ENCODE data around the gene LCN12.

LCN12 gene

GRCh38 chr9:136957461-136957860, 5.4 kb downstream of the LCN12 start:
- DNase-seq (ENCODE audit: low spot score) = no peak
- FAIRE-seq = no peak

- DNase-seq (ENCODE audit: low spot score) = no peak
- FAIRE-seq = no peak
Observed at GRCh38 chr9:136957901-136958300, 5.8 kb downstream of the LCN12 start.

- FAIRE-seq (no peak), DNase-seq (ENCODE audit: low spot score) (no peak)
Observed at GRCh38 chr9:136958473-136958872, 6.4 kb downstream of the LCN12 start.

DNA sequence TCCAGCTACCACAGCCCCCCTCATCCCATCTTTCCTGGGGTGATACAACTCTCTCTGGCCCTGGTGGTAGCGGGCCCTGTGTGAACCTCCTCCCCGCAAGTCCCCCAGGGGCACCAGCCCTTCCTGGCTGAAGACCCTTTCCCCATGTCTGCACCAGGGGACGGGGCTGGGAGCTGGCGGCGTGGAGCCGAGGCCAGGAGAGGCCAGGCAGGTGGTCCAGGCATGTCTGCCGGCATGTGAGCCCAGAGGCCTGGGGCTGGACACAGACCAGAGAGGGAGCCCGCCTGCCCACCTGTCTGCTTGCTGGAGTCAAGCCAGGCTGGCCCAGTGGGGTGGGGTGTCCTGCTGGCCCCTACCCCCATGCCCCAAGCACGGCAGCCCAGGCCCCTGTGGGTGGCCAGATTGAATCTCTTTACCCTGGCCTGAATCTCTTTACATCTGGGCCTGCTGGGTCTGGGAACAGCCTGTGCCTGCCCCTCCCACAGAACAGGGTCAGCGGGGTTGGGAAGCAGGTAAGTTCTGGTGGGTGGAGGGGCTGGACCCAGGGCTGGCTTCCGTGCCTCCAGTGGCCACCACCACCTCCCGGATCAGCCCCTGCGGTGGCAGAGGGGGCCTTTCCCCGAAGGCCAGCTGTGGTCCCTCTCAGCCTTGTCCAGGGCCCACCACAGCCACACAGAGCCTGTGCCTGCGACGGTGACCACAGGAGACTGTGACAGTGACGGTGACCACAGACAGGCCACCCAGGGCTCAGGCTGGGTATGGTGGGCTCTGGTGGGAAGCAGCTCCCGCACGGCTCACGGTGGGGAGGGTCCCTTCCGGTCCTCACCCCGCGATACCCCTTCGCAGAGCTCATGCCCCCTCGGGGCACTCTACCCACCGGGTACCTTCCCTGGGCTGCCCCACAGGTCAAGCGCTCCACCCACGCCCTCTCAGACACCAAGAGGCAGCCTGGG, 7.1 kb downstream of the LCN12 start:
- no peak for DNase-seq (ENCODE audit: low spot score)
- no peak for FAIRE-seq

DNA sequence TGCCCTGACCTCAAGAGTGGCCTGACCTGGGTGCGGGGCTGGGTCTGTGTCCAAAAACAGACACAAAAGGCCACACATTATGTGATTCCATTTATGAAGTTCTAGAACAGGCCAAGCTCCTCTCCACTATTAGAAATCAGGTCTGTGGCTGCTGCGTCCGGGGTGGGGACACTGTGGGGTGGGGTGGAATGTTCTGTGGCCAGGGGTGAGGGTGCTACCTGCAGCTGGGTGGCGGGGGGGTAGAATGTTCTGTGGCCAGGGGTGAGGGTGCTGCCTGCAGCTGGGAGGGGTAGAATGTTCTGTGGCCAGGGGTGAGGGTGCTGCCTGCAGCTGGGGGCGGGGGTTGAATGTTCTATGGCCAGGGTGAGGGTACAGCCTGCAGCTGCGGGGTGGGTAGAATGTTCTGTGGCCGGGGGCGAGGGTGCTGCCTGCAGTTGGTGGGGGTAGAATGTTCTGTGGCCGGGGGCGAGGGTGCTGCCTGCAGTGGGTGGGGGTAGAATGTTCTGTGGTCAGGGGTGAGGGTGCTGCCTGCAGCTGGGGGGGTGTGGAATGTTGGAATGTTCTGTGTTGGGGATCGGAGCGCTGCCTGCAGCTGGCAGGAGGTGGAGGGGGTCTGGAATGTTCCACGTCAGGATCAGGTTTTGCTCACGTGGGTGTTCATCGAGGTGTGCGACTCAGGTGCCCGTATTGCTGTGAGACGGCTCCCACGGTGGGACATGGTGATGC, 8.3 kb downstream of the LCN12 start:
- DNase-seq (ENCODE audit: low spot score) (no peak), FAIRE-seq (no peak)

DNA sequence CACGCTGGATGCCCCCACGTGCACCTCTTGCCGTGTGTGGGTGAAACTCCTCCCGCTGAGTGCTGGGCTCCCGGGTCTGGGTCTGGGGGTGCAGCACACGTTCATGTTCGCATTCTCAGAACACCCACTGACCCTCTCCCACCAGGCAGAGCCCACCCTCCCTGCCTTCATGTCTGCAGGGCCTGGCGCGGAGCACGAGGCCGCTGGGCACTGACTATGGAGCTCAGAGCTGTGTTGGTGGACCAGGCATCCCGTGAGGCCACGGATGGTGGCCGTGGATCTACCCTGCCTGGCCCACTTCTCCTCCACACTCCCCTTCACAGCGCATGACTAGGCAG, 8.8 kb downstream of the LCN12 start:
- DNase-seq (ENCODE audit: low spot score) (no peak), FAIRE-seq (no peak)

GRCh38 chr9:136961279-136962065, 9.4 kb downstream of the LCN12 start:
- FAIRE-seq (no peak), DNase-seq (ENCODE audit: low spot score) (no peak)

GRCh38 chr9:136962163-136962562, 10.1 kb downstream of the LCN12 start:
- FAIRE-seq (no peak), DNase-seq (ENCODE audit: low spot score) (no peak)

DNA sequence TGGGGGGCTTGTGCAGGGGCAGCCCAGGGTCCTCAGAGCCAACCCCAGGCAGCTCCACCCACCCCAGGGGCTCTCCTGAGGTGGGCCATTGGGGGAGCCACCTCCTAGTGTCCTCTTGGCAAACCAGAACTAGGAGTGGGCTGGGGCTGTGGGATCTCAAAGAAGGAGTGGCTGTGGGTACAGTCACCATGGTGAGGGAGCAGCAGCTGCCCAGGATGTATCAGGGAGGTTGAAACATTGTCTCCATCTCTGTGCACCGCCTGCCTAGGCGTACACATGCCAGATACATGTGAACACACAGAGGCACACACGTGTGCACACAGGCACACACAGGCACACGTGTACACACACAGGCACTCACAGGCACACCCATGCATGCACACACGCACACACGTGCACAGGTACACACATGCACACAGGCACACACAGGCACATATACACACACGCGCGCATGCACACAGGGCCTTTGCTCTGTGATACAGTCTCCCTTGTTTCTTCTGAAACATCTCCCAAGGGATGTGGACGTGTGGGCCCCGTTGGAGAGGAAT, 10.7 kb downstream of the LCN12 start:
- DNase-seq (ENCODE audit: low spot score) (no peak), FAIRE-seq (no peak)

DNA sequence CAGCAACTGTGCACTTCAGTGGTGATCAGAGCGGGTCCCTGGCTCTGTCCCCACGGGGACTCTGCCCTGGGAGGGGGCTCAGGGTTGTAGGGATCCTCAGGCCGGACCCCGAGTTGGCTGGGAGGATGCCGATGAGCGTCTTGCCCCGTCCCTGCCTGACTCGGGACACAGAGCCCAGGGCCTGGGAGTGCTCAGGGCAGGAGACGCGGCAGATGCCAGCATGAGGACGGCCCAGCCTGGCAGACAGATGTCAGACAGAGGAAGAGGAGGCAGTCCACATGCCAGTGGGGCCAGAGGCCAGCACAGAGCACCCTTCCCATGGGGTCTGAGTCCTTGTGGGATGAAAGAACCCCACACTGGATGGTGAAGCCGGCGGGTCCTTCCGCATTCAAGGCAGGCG, 11.3 kb downstream of the LCN12 start:
- DNase-seq (ENCODE audit: low spot score) (no peak), FAIRE-seq (no peak)

DNA sequence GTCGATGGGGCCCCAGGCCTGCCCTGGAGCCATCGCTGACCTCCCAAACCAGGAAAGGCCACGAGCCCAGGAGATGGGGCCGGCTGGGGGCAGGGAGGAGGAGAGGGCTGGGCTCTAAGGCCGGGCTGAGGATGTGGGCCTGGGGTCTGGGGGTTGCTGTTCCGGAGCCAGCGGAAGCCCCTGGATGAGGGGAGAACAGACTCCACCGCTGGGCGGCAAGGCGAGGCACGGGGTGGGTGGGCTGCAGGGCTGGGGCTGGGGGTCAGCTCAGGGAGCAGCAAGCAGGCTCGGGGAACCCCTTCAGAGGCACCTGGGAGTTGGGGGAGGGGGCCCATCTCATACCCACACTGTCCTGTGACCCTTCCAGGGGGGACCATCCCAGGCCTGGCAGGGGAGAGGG, 11.7 kb downstream of the LCN12 start:
- no peak for DNase-seq (ENCODE audit: low spot score)
- no peak for FAIRE-seq

GRCh38 chr9:136964171-136964689, 12.2 kb downstream of the LCN12 start:
- FAIRE-seq (no peak), DNase-seq (ENCODE audit: low spot score) (no peak)

- DNase-seq (ENCODE audit: low spot score) (no peak), FAIRE-seq (no peak)
Observed at GRCh38 chr9:136964833-136965422, 12.9 kb downstream of the LCN12 start.

DNA sequence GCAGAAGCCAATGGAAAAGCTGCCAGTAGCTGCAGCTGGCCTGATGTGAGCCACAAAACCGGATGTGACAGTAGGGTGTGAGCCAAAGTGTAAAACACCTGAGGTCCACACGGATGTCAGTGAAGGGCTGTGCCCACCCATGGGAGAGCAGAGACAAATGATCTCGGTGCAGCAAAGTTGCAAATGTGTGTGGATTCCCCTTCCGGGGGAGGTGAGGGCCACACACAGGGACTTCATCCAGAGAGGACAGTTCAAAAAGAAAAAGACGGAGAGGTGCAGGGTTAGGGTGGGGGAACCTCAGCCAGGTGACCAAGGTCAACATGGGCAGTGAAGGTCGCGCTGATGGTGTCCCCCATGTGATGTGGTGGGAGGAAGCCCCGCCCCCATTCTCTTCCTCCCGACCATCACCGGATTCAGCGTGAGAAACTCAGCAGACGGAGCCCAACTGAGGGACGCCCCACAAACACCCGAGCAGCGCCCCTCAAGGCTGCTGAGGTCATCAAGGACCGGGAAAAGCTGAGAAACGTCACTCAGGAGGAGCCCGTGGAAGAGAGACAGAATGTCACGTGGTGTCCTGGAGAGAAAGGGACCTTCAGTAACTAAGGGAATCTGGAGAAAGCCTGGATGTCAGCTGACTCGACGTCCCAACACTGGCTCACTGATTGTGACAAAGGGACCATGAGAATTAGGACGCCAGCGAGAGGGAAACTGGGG, 13.9 kb downstream of the LCN12 start:
- FAIRE-seq (no peak), DNase-seq (ENCODE audit: low spot score) (no peak)

DNA sequence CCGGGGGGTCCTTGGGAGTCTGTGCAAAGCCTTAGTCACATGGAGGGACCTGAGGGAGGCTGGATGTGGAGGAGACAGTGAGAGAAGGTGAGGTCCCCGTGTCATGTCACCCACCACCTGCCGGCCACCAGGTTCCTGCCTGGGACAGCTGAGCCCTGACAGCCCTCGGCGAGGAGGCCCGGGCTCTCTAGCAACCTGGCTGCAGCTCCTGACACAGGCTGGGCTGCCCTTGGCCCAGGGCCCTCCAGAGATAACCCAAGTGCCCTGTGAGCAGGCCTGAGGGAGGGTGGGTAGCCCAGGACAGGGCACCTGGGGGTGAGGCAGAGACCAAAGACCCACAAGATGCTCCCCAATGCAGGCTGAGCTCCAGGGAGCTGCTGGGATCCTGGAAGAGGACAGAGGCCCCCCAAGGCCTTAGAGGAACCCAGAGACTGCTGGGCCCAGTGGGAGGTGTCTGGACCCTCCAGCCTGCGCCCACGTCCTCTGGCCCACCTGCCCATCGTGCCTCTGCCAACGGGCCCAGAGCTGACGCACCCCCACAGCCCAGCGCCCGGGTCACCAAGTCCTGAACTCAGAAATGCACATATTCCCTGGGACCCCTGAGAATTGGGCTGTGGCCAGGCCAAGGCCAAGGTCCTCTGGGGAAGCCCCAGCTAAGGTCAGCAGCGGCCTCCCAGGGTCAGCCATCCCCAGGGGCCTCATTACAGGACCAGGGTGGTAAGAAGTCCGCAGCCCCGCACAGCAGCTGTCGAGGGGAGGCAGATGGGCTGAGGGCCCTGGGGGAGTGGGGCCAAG, 16.5 kb downstream of the LCN12 start:
- no peak for FAIRE-seq

GRCh38 chr9:136969150-136969549, 17.1 kb downstream of the LCN12 start:
- DNase-seq (ENCODE audit: low spot score) (no peak), FAIRE-seq (no peak)

More for the DNA sequence above, 16.5 kb downstream of the LCN12 start:
- DNase-seq (ENCODE audit: low spot score) = no peak

- DNase-seq (ENCODE audit: low spot score) (no peak), FAIRE-seq (no peak)
Observed at GRCh38 chr9:136969774-136970173, 17.7 kb downstream of the LCN12 start.

GRCh38 chr9:136970361-136970760, 18.3 kb downstream of the LCN12 start:
- FAIRE-seq (no peak), DNase-seq (ENCODE audit: low spot score) (no peak)

GRCh38 chr9:136971746-136972145, 19.7 kb downstream of the LCN12 start:
- FAIRE-seq (no peak), DNase-seq (ENCODE audit: low spot score) (no peak)

GRCh38 chr9:136972335-136972734, 20.3 kb downstream of the LCN12 start:
- FAIRE-seq (no peak), DNase-seq (ENCODE audit: low spot score) (no peak)
